Activated CD8-positive, alpha-beta T cell treated with anti-CD3 and anti-CD28 coated beads for 36 hours (primary cell): Measurements from ENCODE around the gene NPSR1. TPM values are rescaled to one million over a fixed set of nuclear protein-coding genes. Genes with fewer than 3 reads are reported as not detected.

Experiments
- ATAC-seq: fragments of 200-7000 bp; cut with Tn5 transposase; one replicate; pipeline ENCODE4 v1.10.0; 2021; ENCODE audit warnings: mild to moderate bottlenecking, moderate library complexity
- CTCF ChIA-PET: fragments of 350-600 bp; sonication (Branson Sonifier 250); formaldehyde crosslinking; loops from one replicate; lab custom pipeline; 2021; ENCODE audit warnings: antibody characterized with exemption; lab: Charles Lee
- POLR2A ChIA-PET: fragments of 350-600 bp; sonication (Branson Sonifier 250); formaldehyde crosslinking; loops from one replicate; lab custom pipeline; 2021; ENCODE audit warnings: antibody characterized with exemption; lab: Charles Lee
- DNase-seq: peaks from one replicate; pipeline ENCODE4 v3.0.0-alpha.2; 2020
- H3K27ac Mint-ChIP-seq: one replicate; pipeline ENCODE4 v1.8.0; 2021; ENCODE audit warnings: mild to moderate bottlenecking, mixed read lengths
- H3K27me3 Mint-ChIP-seq: one replicate; pipeline ENCODE4 v1.8.0; 2021; ENCODE audit warnings: mixed read lengths
- H3K36me3 Mint-ChIP-seq: one replicate; pipeline ENCODE4 v1.8.0; 2021; ENCODE audit warnings: low read depth, mixed read lengths
- H3K4me1 Mint-ChIP-seq: one replicate; pipeline ENCODE4 v1.8.0; 2021; ENCODE audit warnings: low read depth, mixed read lengths
- H3K4me3 Mint-ChIP-seq: one replicate; pipeline ENCODE4 v1.8.0; 2021; ENCODE audit warnings: mild to moderate bottlenecking, moderate library complexity, mixed read lengths
- H3K9me3 Mint-ChIP-seq: one replicate; pipeline ENCODE4 v1.8.0; 2021; ENCODE audit warnings: mixed read lengths
- intact Hi-C: fragments of 100-400 bp; cut with micrococcal nuclease; formaldehyde crosslinking; loops from one replicate; pipeline ENCODE4 v1.10.0; 2022
- total RNA-seq, 2 experiments: library from RNA; stranded (reverse); gene quantifications; one replicate each; pipeline ENCODE4 v1.2.3, GENCODE V29; 2021
- TF ChIP-seq, protein P1 (sequence below): fragments of 200-600 bp; IDR thresholded peaks from one replicate; pipeline ENCODE4 v1.8.0; 2022; ENCODE audit warnings: antibody characterized with exemption, mild to moderate bottlenecking

The NPSR1 gene
- total RNA-seq, 2 experiments from 2014 or later = not detected

DNA sequence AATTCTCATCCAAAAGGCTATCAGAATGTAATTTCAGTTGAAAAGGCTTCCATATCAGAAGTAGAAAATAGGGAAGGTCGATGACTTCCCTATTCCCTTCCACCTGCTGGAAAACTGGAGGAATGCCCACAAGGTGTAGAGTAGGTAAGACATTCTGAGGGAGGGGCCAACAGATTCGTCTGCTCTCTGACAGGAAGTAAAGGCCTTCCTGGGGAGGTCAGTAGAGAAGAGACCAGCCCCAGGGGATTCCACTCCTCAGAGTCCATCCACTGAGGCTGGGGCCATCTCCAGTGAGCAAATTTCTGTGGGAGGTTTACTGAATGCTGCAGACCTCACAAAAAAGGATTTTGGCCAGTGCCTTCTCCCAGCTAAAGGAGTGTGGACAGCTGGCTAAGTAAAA, 19.5 kb downstream of the NPSR1 start:
- Mint-ChIP-seq H3K27ac (no peak overlapping the region), H3K4me3 (no peak overlapping the region), H3K9me3 (no peaks in the 10 kb centered on the region), H3K4me1 (no peaks in the 10 kb centered on the region), H3K27me3 (peaks cover 1% of the 10 kb centered on the region), H3K36me3 (no peaks in the 10 kb centered on the region)
- ATAC-seq (no peak), DNase-seq (no peak)
- CTCF ChIA-PET = no interaction called here
- POLR2A ChIA-PET = no interaction called here
- TF ChIP-seq, protein P1, sequence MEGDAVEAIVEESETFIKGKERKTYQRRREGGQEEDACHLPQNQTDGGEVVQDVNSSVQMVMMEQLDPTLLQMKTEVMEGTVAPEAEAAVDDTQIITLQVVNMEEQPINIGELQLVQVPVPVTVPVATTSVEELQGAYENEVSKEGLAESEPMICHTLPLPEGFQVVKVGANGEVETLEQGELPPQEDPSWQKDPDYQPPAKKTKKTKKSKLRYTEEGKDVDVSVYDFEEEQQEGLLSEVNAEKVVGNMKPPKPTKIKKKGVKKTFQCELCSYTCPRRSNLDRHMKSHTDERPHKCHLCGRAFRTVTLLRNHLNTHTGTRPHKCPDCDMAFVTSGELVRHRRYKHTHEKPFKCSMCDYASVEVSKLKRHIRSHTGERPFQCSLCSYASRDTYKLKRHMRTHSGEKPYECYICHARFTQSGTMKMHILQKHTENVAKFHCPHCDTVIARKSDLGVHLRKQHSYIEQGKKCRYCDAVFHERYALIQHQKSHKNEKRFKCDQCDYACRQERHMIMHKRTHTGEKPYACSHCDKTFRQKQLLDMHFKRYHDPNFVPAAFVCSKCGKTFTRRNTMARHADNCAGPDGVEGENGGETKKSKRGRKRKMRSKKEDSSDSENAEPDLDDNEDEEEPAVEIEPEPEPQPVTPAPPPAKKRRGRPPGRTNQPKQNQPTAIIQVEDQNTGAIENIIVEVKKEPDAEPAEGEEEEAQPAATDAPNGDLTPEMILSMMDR = no peak
- intact Hi-C loops = no loop called here

DNA sequence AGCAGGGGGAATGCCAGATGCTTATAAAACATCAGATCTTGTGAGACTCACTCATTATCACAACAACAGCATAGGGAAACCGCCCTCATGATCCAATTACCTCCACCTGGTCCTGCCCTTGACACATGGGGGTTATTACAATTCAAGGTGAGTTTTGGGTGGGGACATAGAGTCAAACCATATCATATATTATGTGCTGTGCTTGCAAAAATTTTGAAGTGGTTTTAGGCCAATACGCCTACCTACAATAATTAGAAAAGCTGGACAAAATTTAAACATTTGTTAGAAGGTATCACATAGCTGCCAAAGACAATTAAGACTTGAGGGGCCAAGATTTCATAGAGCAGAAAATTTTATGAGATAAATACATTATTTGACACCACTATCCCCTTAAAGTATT, 29.5 kb downstream of the NPSR1 start:
- intact Hi-C loops = no loop called here
- POLR2A ChIA-PET = interaction anchor here (0.8 kb wide), 1 partner anchor 125 kb away, joined by 3 read pairs; no protein-coding TSS in a partner anchor
- peaks cover 12% of the 10 kb centered on the region for H3K9me3 Mint-ChIP-seq
- no peaks in the 10 kb centered on the region for H3K36me3 Mint-ChIP-seq
- H3K4me1 Mint-ChIP-seq = no peaks in the 10 kb centered on the region
- H3K27ac Mint-ChIP-seq = no peak overlapping the region
- ATAC-seq (no peak), DNase-seq (no peak)
- CTCF ChIA-PET = no interaction called here
- TF ChIP-seq, protein P1 = no peak
- H3K27me3 Mint-ChIP-seq = no peaks in the 10 kb centered on the region
- no peak overlapping the region for H3K4me3 Mint-ChIP-seq

- intact Hi-C loops = no loop called here
- no peak for DNase-seq
- no peak overlapping the region for H3K27ac Mint-ChIP-seq
- no peaks in the 10 kb centered on the region for H3K4me1 Mint-ChIP-seq
- POLR2A ChIA-PET = no interaction called here
- no peaks in the 10 kb centered on the region for H3K27me3 Mint-ChIP-seq
- peaks cover 24% of the 10 kb centered on the region for H3K9me3 Mint-ChIP-seq
- TF ChIP-seq, protein P1 = no peak
- CTCF ChIA-PET = interaction anchor here (0.7 kb wide), 1 partner anchor 21 kb away, joined by 3 read pairs; no protein-coding TSS in a partner anchor
- peaks cover 2% of the 10 kb centered on the region for H3K36me3 Mint-ChIP-seq
- no peak for ATAC-seq
- no peak overlapping the region for H3K4me3 Mint-ChIP-seq
Measured at GRCh38 chr7:34696415-34696814, 38.4 kb downstream of the NPSR1 start.

GRCh38 chr7:34709771-34710170, 51.8 kb downstream of the NPSR1 start:
- Mint-ChIP-seq H3K36me3 (no peaks in the 10 kb centered on the region), H3K27ac (no peak overlapping the region), H3K9me3 (no peaks in the 10 kb centered on the region), H3K4me3 (no peak overlapping the region), H3K27me3 (peaks cover 3% of the 10 kb centered on the region), H3K4me1 (no peaks in the 10 kb centered on the region)
- CTCF ChIA-PET = no interaction called here
- TF ChIP-seq, protein P1 = no peak
- DNase-seq = no peak
- POLR2A ChIA-PET = no interaction called here
- no peak for ATAC-seq
- intact Hi-C loops = no loop called here

- Mint-ChIP-seq H3K27me3 (no peaks in the 10 kb centered on the region), H3K4me3 (no peak overlapping the region), H3K36me3 (no peaks in the 10 kb centered on the region), H3K9me3 (no peaks in the 10 kb centered on the region), H3K4me1 (peaks cover 11% of the 10 kb centered on the region), H3K27ac (no peak overlapping the region)
- peak; percentile 39 for ATAC-seq
- DNase-seq = no peak
- ChIA-PET CTCF (no interaction called here), POLR2A (no interaction called here)
- intact Hi-C loops = no loop called here
- TF ChIP-seq, protein P1 = no peak
Measured at GRCh38 chr7:34718867-34719266, 60.8 kb downstream of the NPSR1 start.
